NCI-H82 treated with DMSO at 0.1 percent for 48 hours (cell line): ENCODE data around the gene NKTR.
"Not testable (repeated sequence)": the region's sequence is repeated elsewhere in the genome, so short reads cannot be mapped to it uniquely, and the experiment has no call there.

Experiments used
- DNase-seq: peaks from one replicate; lab custom pipeline; 2025; ENCODE audit not compliant: unreplicated experiment; lab: John Stamatoyannopoulos, UW

The NKTR gene

DNA sequence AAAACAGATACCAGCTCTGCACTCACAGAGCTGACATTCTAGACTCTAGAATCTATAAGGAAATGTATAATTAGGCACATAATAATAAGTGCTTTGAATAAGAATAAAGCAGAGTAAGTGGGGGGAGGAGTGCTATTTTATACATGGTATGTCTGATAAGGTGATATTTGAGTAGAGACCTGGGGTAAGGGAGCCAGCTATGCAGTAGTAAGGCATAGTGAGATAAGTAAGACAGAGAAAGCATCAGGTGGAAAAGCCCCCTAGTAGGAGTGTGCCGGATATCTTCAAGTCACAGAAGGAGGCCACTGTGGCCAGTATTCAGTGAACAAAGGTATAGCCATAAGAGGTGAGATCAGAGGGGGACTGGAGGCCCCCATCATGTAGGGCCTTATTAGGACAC, 6.9 kb upstream of the NKTR start:
- no peak for DNase-seq

- DNase-seq, result no peak
Measured at GRCh38 chr3:42595682-42596081, 4.8 kb upstream of the NKTR start.

DNA sequence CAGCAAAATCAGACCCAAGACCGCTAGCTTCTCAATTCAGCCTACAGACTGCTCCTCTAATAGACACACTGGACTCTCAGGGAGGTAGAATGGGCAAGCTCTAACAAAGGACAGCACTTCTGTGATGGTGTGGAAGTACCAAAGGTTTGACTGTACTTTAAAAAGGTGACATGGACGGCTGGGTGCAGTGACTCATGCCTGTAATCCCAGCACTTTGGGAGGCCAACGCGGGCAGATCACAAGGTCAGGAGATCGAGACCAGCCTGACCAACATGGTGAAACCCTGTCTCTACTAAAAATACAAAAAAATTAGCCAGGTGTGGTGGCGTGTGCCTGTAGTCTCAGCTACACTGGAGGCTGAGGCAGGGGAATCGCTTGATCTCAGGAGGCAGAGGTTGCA, 3.4 kb upstream of the NKTR start:
- not testable (repeated sequence) for DNase-seq

DNA sequence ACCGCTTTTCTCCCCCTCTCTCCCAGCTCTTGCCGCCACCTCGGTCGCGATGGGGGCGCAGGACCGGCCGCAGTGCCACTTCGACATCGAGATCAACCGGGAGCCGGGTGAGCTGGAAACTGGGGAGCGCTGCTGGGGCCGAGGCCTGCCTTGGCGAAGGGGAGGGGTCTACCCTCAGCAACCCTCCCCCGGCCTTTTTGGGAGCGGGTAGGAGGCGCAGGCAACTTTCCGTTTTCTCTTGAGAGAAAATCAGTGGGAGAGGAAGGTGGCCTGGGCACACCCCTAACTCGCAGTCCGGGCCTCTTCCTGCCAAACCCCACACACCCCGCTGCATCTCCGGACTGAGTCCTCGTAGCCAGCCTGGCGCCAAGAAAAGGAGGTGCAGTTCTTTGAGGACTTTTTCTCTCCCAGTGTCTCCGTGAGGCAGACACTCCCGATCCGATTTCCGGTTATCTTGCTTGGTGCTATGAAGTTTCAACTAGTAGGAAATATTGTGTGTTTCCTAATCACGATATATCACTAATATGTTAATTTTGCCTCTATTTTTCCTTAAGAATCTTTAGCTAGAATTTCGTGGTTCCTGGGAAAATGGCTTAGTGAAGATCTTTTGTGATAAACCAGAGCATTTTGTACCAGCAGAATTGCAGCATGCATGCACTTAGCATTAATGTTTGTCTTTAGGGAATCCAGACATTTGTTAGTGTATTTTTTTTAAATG, 631 bp downstream of the NKTR start:
- DNase-seq, result peak; percentile 25

DNA sequence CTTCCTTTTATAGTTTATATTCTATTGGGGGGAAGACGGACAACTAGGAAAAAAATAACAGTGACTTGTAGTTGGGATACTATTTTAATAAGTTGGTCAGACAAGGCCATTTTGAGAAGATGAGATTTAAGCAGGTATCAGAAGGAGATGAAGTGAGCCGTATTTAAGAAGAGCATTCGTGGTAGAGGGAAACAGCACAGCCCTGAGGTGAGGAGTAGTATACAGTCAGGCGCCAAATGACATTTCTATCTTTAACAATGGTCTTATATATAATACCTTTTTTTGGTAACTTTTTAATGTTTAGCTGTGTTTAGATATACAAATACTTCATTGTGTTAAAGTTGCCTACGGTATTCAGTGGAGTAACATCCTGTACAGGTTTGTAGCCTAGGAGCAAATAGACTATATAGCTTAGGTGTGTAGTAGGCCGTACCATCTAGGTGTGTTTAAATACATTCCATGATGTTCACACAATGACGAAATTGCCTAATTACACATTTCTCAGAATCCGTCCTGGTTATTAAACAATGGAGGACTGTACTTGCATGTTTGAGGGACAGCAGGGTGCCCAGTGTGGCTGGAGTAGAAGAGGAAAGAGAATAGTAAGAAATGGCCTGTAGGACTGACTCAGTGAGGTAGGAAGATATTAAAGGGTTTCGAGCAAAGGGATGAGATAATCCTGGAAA, 1.6 kb downstream of the NKTR start:
- DNase-seq, result no peak

- no peak for DNase-seq
Measured at GRCh38 chr3:42602961-42603360, 2.5 kb downstream of the NKTR start.

DNA sequence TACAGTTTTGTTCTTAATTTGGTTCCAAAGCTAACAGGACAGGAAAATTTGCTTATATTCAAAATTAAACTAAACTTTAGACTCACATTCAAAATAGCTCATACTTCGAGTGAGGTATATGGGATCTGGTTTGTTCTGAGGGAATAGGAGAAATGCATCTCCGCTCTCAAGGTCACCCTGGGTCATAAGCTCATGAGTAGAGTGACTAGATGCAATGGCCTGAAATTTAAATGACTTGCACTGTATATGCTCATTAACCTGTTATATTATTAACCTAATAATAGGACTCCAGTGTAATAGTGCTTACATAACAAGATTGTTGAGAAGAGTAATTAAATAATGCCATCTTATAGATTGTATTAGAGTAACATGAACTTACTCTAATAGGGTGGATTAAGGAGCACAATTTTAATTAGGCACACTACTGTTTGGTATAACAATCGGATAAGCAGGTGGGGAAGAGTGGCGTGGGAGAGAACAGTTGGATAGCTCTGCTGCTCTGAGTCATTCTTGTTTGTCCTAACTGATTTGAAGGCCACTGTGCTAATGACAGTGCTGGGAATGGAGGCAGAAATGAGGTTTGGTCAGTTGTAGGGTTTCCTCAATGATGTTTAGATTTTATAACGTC, 5.2 kb downstream of the NKTR start:
- peak; percentile 39 for DNase-seq

- no peak for DNase-seq
Measured at GRCh38 chr3:42608581-42608980, 8.1 kb downstream of the NKTR start.

DNA sequence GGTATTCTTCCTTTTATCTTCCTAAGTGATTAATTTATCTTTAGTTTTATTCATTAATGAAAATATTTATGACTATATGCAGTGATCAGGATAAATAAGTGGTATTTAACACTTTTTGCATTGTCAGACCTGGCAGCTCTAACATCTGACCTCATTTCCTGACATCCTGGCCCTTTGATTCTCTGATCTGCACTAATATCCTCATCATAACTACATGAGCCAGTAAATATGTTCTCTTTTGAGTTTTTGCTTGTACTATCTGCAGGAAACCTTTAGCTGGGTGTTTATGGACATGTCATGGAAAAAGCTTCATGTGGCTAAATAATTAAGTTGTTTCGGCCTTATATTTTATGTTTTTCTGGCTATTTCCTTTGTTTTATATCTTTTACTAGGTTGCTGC, 10.5 kb downstream of the NKTR start:
- no peak for DNase-seq

- no peak for DNase-seq
Measured at GRCh38 chr3:42612217-42612616, 11.7 kb downstream of the NKTR start.

- no peak for DNase-seq
Measured at GRCh38 chr3:42612928-42613327, 12.4 kb downstream of the NKTR start.

DNA sequence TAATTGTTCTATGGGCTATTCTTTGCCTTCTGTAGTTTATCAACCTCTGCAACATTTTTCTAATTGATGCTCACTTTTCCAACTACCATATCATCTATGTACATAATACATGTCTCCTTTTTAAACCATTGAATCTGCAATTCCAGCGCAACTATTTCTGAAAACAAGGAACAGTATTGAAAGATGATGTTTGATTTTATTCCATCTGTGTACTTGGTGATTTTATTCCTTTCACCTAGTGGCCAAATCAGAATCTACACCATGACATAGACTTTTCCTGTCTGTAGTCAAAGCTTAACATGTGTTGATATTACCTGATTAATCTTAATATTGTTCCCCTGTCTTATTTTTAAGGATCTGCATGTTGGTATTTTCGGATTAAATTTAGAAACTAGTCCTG, 13.0 kb downstream of the NKTR start:
- DNase-seq, result no peak

DNA sequence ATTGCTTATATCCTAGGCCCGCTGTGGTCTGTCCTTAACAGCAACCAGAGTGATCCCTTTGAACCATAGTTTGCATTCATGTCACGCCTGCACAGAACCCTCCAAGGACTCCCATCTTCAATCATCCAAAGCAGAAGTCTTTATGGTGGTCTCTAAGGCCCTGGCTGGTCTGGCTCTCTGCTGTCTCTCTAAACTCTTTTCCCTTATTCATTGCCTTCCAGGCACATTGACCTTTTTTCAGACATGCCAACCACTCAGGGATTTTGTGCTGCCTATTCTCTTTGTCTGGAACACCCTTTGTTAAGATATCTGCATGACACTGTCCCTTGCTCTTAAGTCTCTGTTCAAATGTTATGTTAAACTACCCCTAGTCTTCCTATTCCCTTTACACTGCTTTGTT, 31.1 kb downstream of the NKTR start:
- DNase-seq, result no peak

GRCh38 chr3:42632146-42632545, 31.7 kb downstream of the NKTR start:
- DNase-seq, result no peak

- no peak for DNase-seq
Measured at GRCh38 chr3:42633544-42633943, 33.1 kb downstream of the NKTR start.

GRCh38 chr3:42635111-42635510, 34.6 kb downstream of the NKTR start:
- DNase-seq, result no peak

GRCh38 chr3:42637001-42637400, 36.5 kb downstream of the NKTR start:
- no peak for DNase-seq

- DNase-seq, result no peak
Measured at GRCh38 chr3:42638339-42638842, 37.9 kb downstream of the NKTR start.

DNA sequence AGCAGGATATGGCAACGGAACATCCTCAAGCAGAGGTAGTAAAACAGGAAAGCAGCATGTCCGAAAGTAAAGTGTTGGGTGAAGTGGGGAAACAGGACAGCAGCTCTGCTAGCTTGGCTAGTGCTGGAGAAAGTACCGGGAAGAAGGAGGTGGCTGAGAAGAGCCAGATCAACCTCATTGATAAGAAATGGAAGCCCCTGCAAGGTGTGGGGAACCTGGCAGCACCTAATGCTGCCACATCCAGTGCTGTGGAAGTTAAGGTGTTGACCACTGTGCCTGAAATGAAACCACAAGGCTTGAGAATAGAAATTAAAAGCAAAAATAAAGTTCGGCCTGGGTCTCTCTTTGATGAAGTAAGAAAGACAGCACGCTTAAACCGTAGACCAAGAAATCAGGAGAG, 38.7 kb downstream of the NKTR start:
- no peak for DNase-seq

DNA sequence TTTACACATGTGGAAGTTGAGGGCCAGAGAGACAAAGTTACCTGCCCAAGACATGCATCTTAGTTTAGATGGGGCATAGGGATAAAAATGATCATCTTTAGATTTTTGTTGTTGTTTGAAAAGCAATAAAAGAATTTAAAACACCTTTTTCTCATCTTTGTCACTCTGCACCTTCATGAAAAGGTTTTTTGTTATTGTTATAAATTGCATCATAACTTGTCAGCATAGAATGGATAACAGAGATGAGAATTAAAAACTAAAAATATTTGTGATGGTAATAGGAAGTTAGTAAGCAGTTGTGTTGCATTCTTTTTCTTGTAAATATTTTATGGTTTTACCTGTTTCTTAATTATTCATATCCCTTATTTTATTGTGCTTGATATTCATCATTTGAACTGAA, 39.6 kb downstream of the NKTR start:
- DNase-seq, result no peak

- no peak for DNase-seq
Measured at GRCh38 chr3:42640771-42641370, 40.4 kb downstream of the NKTR start.
